HepG2 (cell line): ENCODE data around the gene TMOD3. TPM values are rescaled to one million over a fixed set of nuclear protein-coding genes. Genes with fewer than 3 reads are reported as not detected.
A peak's percentile ranks its signal among the peaks of the same experiment; 100 is the strongest.

Experiments used
- ARID3A ChIP-seq: IDR thresholded peaks from 2 replicates; pipeline ENCODE4 v1.6.1; 2012; ENCODE audit warnings: low read depth, low read length, improper control_type of control experiment
- NFIB ChIP-seq: sonication (generic); formaldehyde crosslinking; IDR thresholded peaks from 2 replicates; pipeline ENCODE4 v1.9.0; 2021; ENCODE audit warnings: missing genetic modification reagents, mild to moderate bottlenecking, borderline replicate concordance
- PRDM15 ChIP-seq: sonication (generic); formaldehyde crosslinking; IDR thresholded peaks from 2 replicates; pipeline ENCODE4 v1.4.0; 2020; ENCODE audit warnings: missing genetic modification reagents
- YEATS2 ChIP-seq: sonication (generic); formaldehyde crosslinking; IDR thresholded peaks from 2 replicates; pipeline ENCODE4 v1.4.0; 2020; ENCODE audit warnings: missing genetic modification reagents, borderline replicate concordance
- ZFP62 ChIP-seq: sonication (generic); formaldehyde crosslinking; IDR thresholded peaks from 2 replicates; pipeline ENCODE4 v1.4.0; 2020; ENCODE audit warnings: missing genetic modification reagents
- ZHX2 ChIP-seq, 2 experiments: sonication (generic) in 1 of 2; formaldehyde crosslinking in 1 of 2; IDR thresholded peaks; 2 replicates each; pipeline versions ENCODE4 v1.6.1 to v1.9.0; 2014 to 2022; ENCODE audit warnings: antibody characterized with exemption in 1 of 2, borderline replicate concordance in 1 of 2, inconsistent platforms in 1 of 2, low read depth in 1 of 2, missing genetic modification reagents in 1 of 2
- ZNF276 ChIP-seq: sonication (generic); formaldehyde crosslinking; IDR thresholded peaks from 2 replicates; pipeline ENCODE4 v1.4.0; 2020; ENCODE audit warnings: mild to moderate bottlenecking, low read depth, missing genetic modification reagents
- ZNF354B ChIP-seq: sonication (generic); formaldehyde crosslinking; IDR thresholded peaks from 2 replicates; pipeline ENCODE4 v1.8.0; 2022; ENCODE audit warnings: mild to moderate bottlenecking, missing genetic modification reagents
- ZNF576 ChIP-seq: sonication (generic); formaldehyde crosslinking; IDR thresholded peaks from 2 replicates; pipeline ENCODE4 v1.4.0; 2020; ENCODE audit warnings: mild to moderate bottlenecking, missing genetic modification reagents
- ZNF615 ChIP-seq: sonication (generic); formaldehyde crosslinking; IDR thresholded peaks from 2 replicates; pipeline ENCODE4 v1.5.0; 2020; ENCODE audit warnings: mild to moderate bottlenecking, missing genetic modification reagents, borderline replicate concordance
- ZNF710 ChIP-seq: sonication (generic); formaldehyde crosslinking; IDR thresholded peaks from 2 replicates; pipeline ENCODE4 v1.5.0; 2020; ENCODE audit warnings: mild to moderate bottlenecking, missing genetic modification reagents, borderline replicate concordance
- polyA plus RNA-seq, 8 experiments: library from polyadenylated mRNA; depleted of rRNA in 3 of 8; stranded (reverse) in 7 of 8; unstranded in 1 of 8; fragments of >200 nt; fragmentation: Illumina TruSeq in 4 of 8; extraction: Trizol in 4 of 8; gene quantifications; 2 replicates each; pipeline versions ENCODE4 v1.2.1 to v1.2.3, GENCODE V29; 2011 to 2016; ENCODE audit warnings: low read depth in 4 of 8, missing spikeins in 1 of 8, mixed read lengths in 1 of 8; ENCODE audit not compliant: insufficient read depth in 1 of 8
- total RNA-seq, 5 experiments: library from RNA; depleted of rRNA; stranded (reverse); fragments of >200 nt; fragmentation: Illumina TruSeq; extraction: Trizol; gene quantifications; 2 replicates each; pipeline ENCODE4 v1.2.3, GENCODE V29; 2016; ENCODE audit warnings: low read depth in 1 of 5

Gene TMOD3
- total and polyA plus RNA-seq, 2 of the 13 experiments (the other 11 are each of a cell fraction or from before 2014, with no cell fraction given): 5.1 to 23.2 TPM

GRCh38 chr15:51907136-51907862, 77.8 kb downstream of the TMOD3 start (continued):
- TF ChIP-seq PRDM15 (no peak), ZNF615 (CRISPR knock-in tag) (no peak), ZNF354B (CRISPR knock-in tag) (no peak), ZHX2 (IDR thresholded peaks at IDR 0.05; ENCODE audit: low read depth) (no peak), ZHX2 (CRISPR knock-in tag; IDR thresholded peaks at IDR 0.05; ENCODE audit: borderline replicate concordance) (no peak), YEATS2 (peak; percentile 27; the same call in 1 of the 2 replicates), ZNF576 (CRISPR knock-in tag) (no peak), ZFP62 (CRISPR knock-in tag) (no peak), ZNF710 (CRISPR knock-in tag) (no peak), ARID3A (peak; percentile 69), NFIB (no peak), ZNF276 (no peak)
